CD4-positive, alpha-beta T cell (primary cell): ENCODE data around the gene CITED2. TPM values are rescaled to one million over a fixed set of nuclear protein-coding genes. Genes with fewer than 3 reads are reported as not detected.

Experiments used
- ATAC-seq: fragments of 200-7000 bp; cut with Tn5 transposase; one replicate; pipeline ENCODE4 v1.10.0; 2022; ENCODE audit warnings: mild to moderate bottlenecking; ENCODE audit not compliant: poor library complexity
- CTCF ChIA-PET: fragments of 350-600 bp; sonication (Branson Sonifier 250); formaldehyde crosslinking; loops from one replicate; lab custom pipeline; 2021; ENCODE audit warnings: antibody characterized with exemption, inconsistent platforms; lab: Charles Lee
- POLR2A ChIA-PET: fragments of 350-600 bp; sonication (Branson Sonifier 250); formaldehyde crosslinking; loops from one replicate; lab custom pipeline; 2021; ENCODE audit warnings: antibody characterized with exemption, inconsistent platforms; lab: Charles Lee
- DNase-seq, 14 experiments: peaks; one replicate each; pipeline ENCODE4 v3.0.0-alpha.2; 2013 to 2020; ENCODE audit warnings: mixed read lengths in 2 of 14
- H3K27ac ChIP-seq, 2 donors: one replicate each; pipeline versions ENCODE4 v1.5.1 to v1.7.0; 2013; ENCODE audit warnings: low read length in 2 of 2, low read depth in 1 of 2, mild to moderate bottlenecking in 1 of 2
- H3K27me3 ChIP-seq, 2 experiments: 1 replicate in 1 of 2; 2 replicates in 1 of 2; pipeline versions ENCODE4 v1.6.1 to v1.7.0; 2013; ENCODE audit warnings: low read length in 2 of 2, control low read depth in 1 of 2, mild to moderate bottlenecking in 1 of 2, moderate library complexity in 1 of 2; ENCODE audit not compliant: insufficient read depth in 2 of 2, control insufficient read depth in 1 of 2
- H3K36me3 ChIP-seq: one replicate; pipeline ENCODE4 v1.6.1; 2013; ENCODE audit warnings: low read length, control low read depth; ENCODE audit not compliant: insufficient read depth
- H3K4me1 ChIP-seq: one replicate; pipeline ENCODE4 v1.6.1; 2013; ENCODE audit warnings: low read length, control low read depth; ENCODE audit not compliant: insufficient read depth
- H3K4me3 ChIP-seq: one replicate; pipeline ENCODE4 v1.5.1; 2013; ENCODE audit warnings: mild to moderate bottlenecking, low read length, moderate library complexity
- H3K9me3 ChIP-seq, 2 experiments: 1 replicate in 1 of 2; 2 replicates in 1 of 2; pipeline versions ENCODE4 v1.6.1 to v1.7.0; 2013; ENCODE audit warnings: low read length in 2 of 2, mild to moderate bottlenecking in 2 of 2, control low read depth in 1 of 2, moderate library complexity in 1 of 2; ENCODE audit not compliant: control insufficient read depth in 1 of 2, insufficient read depth in 1 of 2
- H3K27ac Mint-ChIP-seq: one replicate; pipeline ENCODE4 v1.8.0; 2020; ENCODE audit warnings: mixed read lengths
- H3K27me3 Mint-ChIP-seq: one replicate; pipeline ENCODE4 v1.8.0; 2021; ENCODE audit warnings: mixed read lengths
- H3K36me3 Mint-ChIP-seq: one replicate; pipeline ENCODE4 v1.8.0; 2021; ENCODE audit warnings: low read depth, mixed read lengths
- H3K4me1 Mint-ChIP-seq: one replicate; pipeline ENCODE4 v1.8.0; 2021; ENCODE audit warnings: low read depth, mixed read lengths
- H3K4me3 Mint-ChIP-seq: one replicate; pipeline ENCODE4 v1.8.0; 2020; ENCODE audit warnings: mild to moderate bottlenecking, mixed read lengths
- H3K9me3 Mint-ChIP-seq: one replicate; pipeline ENCODE4 v1.8.0; 2020; ENCODE audit warnings: mixed read lengths
- intact Hi-C, 2 experiments: fragments of 100-400 bp; cut with DNase I in 1 of 2; cut with micrococcal nuclease in 1 of 2; formaldehyde crosslinking; loops; one replicate each; pipeline versions ENCODE4 v1.15.1 to v1.9.0; 2023 to 2025; cut with DNase I, micrococcal nuclease
- total RNA-seq, 174 experiments: library from RNA in 2 of 174; stranded (reverse) in 2 of 174; gene quantifications; one replicate each; pipeline ENCODE4 v1.2.3 and lab custom pipeline; 2021 to 2026
- TF ChIP-seq, protein P1 (sequence below): fragments of 200-600 bp; IDR thresholded peaks from one replicate; pipeline ENCODE4 v1.8.0; 2022; ENCODE audit warnings: antibody characterized with exemption, mild to moderate bottlenecking

CITED2 gene
- total RNA-seq, 2 experiments from 2014 or later, result 181 to 185 TPM

GRCh38 chr6:139355777-139356445 lies 18.5 kb downstream of the CITED2 start:
- H3K36me3 Mint-ChIP-seq, result no peaks in the 10 kb centered on the region
- Histone ChIP-seq H3K4me1 (no peaks in the 10 kb centered on the region), H3K27me3 (no peaks in the 10 kb centered on the region), H3K9me3 (no peaks in the 10 kb centered on the region), H3K36me3 (no peaks in the 10 kb centered on the region), H3K27ac (no peak overlapping the region), H3K4me3 (no peak overlapping the region)
- ChIA-PET CTCF (no interaction called here), POLR2A (interaction anchor here (0.6 kb wide), 1 partner anchor 18 kb away, joined by 3 read pairs; the partner anchor contains the start of gene CITED2)
- intact Hi-C loops, result no loop called here
- no peak overlapping the region for H3K27ac Mint-ChIP-seq
- ATAC-seq (no peak), DNase-seq (no peak)
- H3K4me3 Mint-ChIP-seq, result no peak overlapping the region
- H3K27me3 Mint-ChIP-seq, result no peaks in the 10 kb centered on the region
- TF ChIP-seq, protein P1, sequence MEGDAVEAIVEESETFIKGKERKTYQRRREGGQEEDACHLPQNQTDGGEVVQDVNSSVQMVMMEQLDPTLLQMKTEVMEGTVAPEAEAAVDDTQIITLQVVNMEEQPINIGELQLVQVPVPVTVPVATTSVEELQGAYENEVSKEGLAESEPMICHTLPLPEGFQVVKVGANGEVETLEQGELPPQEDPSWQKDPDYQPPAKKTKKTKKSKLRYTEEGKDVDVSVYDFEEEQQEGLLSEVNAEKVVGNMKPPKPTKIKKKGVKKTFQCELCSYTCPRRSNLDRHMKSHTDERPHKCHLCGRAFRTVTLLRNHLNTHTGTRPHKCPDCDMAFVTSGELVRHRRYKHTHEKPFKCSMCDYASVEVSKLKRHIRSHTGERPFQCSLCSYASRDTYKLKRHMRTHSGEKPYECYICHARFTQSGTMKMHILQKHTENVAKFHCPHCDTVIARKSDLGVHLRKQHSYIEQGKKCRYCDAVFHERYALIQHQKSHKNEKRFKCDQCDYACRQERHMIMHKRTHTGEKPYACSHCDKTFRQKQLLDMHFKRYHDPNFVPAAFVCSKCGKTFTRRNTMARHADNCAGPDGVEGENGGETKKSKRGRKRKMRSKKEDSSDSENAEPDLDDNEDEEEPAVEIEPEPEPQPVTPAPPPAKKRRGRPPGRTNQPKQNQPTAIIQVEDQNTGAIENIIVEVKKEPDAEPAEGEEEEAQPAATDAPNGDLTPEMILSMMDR, result no peak
- no peaks in the 10 kb centered on the region for H3K9me3 Mint-ChIP-seq
- H3K4me1 Mint-ChIP-seq, result peaks cover 2% of the 10 kb centered on the region

- H3K4me1 Mint-ChIP-seq, result no peaks in the 10 kb centered on the region
- DNase-seq, result no peak
- Histone ChIP-seq H3K27ac (no peak overlapping the region), H3K27me3 (no peaks in the 10 kb centered on the region), H3K4me3 (no peak overlapping the region), H3K4me1 (no peaks in the 10 kb centered on the region), H3K36me3 (no peaks in the 10 kb centered on the region), H3K9me3 (no peaks in the 10 kb centered on the region)
- ChIA-PET POLR2A (no interaction called here), CTCF (interaction anchor here (0.7 kb wide), 1 partner anchor 49 kb away, joined by 3 read pairs; no protein-coding TSS in a partner anchor)
- TF ChIP-seq, protein P1, result no peak
- intact Hi-C loops, result no loop called here
- no peak overlapping the region for H3K27ac Mint-ChIP-seq
- no peak for ATAC-seq
- no peak overlapping the region for H3K4me3 Mint-ChIP-seq
- no peaks in the 10 kb centered on the region for H3K36me3 Mint-ChIP-seq
- H3K9me3 Mint-ChIP-seq, result no peaks in the 10 kb centered on the region
- H3K27me3 Mint-ChIP-seq, result no peaks in the 10 kb centered on the region
These were observed 19.3 kb downstream of the CITED2 start for GRCh38 chr6:139355172-139355571.

DNA sequence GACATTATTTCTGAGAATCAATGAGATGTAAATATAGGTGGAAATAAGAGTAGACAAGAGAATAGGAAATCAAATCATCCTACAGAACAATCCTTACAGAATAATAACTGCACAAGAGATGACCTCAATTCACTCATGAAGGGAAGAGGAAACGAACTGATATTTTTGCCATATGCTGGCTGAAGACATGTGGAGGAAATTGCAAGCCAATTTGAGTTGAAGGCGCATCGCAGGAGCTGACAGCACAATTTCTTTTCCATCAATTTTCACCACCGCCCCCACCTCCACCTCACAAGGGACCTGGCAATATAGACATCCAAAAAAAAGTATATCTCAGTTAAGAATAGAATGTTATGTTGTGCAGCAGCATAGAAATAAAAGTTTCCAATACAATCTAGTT lies 20.3 kb downstream of the CITED2 start:
- intact Hi-C loops, result no loop called here
- no peak for ATAC-seq
- no peak for DNase-seq
- Histone ChIP-seq H3K27ac (no peak overlapping the region), H3K4me1 (no peaks in the 10 kb centered on the region), H3K27me3 (no peaks in the 10 kb centered on the region), H3K9me3 (no peaks in the 10 kb centered on the region), H3K36me3 (no peaks in the 10 kb centered on the region), H3K4me3 (no peak overlapping the region)
- TF ChIP-seq, protein P1, result no peak
- Mint-ChIP-seq H3K27me3 (no peaks in the 10 kb centered on the region), H3K9me3 (no peaks in the 10 kb centered on the region), H3K4me1 (no peaks in the 10 kb centered on the region), H3K36me3 (no peaks in the 10 kb centered on the region), H3K27ac (no peak overlapping the region), H3K4me3 (no peak overlapping the region)
- ChIA-PET POLR2A (interaction anchor here (1.3 kb wide), 1 partner anchor 16 kb away, joined by 3 read pairs; no protein-coding TSS in a partner anchor), CTCF (interaction anchor here (0.5 to 0.7 kb wide), 2 partner anchors 19 to 104 kb away, joined by 3 read pairs; no protein-coding TSS in a partner anchor)
